ENCODE results near the gene TBRG4.

Gene TBRG4

DNA sequence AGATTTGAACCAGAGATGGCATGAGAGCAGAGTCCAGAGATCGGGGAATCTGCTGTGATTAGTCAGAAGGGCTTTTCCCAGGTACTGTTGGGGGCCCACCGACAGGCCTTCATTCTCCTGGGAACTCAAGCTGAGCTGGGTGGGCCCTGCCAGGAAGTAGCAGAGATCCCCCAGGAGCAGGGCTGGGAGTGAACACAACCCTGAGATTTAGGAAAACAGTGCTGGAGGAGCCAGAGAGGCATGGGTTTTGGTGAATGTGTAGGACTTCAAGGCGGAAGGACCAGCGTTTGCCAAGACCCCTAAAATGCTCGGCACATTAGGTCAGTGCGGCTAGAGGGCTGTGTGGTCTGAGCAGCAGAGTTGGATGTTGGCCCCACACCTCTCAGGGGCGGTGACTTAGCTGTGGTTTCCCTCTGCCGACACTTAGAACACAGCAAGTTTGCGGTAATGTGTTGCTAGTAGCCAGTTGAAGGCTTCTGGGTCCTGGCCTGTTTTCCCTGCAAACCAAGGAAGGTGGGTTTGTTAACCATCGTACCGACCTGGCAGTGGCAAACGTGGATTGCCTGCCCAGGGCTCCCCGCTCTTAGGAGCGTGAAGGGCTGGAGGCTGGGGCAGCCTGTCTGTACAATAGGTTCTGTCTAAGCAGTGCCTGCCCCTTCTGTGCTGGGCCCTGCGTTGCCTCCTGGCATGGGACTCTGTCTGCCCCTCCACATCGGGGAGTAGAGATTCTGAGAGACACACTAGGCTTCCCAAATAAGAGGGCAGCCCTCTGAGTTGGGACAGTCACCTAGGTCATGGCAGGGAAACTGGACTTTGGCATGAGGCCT is 36.8 kb downstream of the TBRG4 start:
- H3K9me3 ChIP-seq, result no peaks in the 10 kb centered on the region
- TF ChIP-seq, protein P1, sequence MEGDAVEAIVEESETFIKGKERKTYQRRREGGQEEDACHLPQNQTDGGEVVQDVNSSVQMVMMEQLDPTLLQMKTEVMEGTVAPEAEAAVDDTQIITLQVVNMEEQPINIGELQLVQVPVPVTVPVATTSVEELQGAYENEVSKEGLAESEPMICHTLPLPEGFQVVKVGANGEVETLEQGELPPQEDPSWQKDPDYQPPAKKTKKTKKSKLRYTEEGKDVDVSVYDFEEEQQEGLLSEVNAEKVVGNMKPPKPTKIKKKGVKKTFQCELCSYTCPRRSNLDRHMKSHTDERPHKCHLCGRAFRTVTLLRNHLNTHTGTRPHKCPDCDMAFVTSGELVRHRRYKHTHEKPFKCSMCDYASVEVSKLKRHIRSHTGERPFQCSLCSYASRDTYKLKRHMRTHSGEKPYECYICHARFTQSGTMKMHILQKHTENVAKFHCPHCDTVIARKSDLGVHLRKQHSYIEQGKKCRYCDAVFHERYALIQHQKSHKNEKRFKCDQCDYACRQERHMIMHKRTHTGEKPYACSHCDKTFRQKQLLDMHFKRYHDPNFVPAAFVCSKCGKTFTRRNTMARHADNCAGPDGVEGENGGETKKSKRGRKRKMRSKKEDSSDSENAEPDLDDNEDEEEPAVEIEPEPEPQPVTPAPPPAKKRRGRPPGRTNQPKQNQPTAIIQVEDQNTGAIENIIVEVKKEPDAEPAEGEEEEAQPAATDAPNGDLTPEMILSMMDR (IDR thresholded peaks at IDR 0.05; ENCODE audit: low read depth, low read length), result no peak
- peaks cover 28% of the 10 kb centered on the region for H3K4me1 ChIP-seq
- peak overlapping the region; percentile 23 for H3K4me3 ChIP-seq (ENCODE audit: low read depth, low read length)
- no peak for DNase-seq
- H3K27me3 ChIP-seq, result no peaks in the 10 kb centered on the region
- H3K36me3 ChIP-seq, result peaks cover 8% of the 10 kb centered on the region

DNA sequence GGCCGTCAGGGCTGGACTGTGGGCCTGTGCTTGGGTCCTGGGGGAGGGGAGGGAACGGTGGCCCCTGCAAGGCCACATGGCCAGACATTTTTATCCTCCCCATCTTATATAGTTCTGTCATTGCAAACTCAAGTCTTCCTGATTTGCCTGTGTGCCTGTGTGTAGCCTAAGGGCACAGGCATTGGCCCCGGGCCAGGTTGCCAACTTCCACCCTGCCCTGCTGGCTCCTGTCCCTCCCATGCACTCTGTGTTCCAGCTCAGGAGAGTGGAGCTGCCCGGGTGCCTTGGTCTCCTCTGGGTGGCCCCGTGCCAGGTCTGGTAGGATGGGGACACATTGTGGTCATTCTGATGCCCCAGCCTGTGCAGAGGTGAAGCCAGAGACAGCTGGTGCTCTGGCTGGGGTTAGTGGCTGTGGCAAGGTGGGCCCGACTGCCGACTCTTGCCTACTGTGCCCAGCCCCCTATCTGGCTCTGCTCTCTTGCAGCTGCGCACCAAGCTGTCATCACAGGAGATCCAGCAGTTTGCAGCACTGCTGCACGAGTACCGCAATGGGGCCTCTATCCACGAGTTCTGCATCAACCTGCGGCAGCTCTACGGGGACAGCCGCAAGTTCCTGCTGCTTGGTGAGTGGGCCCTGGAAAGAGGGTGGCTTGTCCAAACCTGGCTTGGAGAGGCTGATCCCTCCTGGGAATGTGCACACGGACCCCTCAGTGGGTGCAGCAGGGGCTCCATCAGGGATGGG is 37.5 kb downstream of the TBRG4 start:
- Histone ChIP-seq H3K4me3 (ENCODE audit: low read depth, low read length) (peak overlapping the region; percentile 23), H3K9me3 (no peaks in the 10 kb centered on the region), H3K4me1 (peaks cover 28% of the 10 kb centered on the region), H3K36me3 (peaks cover 8% of the 10 kb centered on the region), H3K27me3 (no peaks in the 10 kb centered on the region)
- TF ChIP-seq, protein P1 (IDR thresholded peaks at IDR 0.05; ENCODE audit: low read depth, low read length), result no peak
- peak; percentile 94 for DNase-seq

DNA sequence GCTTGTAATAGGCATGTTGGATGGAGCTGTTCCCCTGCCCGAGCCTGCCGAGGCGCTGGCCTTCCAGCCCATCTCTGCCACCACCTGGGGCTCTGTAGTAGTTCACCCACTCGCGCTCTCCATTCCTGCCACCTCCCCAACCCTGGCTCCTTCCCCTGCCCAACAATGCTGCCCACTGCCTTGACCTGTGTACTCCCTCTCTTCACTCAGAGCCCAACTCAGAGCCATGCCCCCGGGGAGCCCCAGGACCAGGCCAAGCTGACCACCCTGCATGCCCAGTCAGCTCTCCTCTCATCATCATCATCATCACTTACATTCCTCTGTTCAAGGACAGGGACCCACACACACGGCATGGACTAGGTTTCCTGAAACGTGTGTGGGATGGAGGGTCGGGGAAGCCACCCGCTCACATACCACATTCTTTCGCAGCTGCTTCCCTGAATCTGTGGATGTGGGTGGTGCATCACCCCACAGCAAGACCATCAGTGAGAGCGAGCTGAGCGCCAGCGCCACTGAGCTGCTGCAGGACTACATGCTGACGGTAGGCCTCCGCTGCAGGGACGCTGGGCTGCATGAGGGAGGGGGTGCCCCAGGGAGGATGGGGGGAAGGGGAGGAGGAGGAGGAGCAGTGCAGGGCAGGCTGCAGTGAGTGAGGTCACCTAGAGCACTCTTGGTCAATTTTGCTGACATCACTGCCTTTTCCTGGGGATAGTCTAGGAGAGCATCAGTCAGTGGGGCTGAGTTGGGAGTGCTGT is 38.3 kb downstream of the TBRG4 start:
- H3K4me1 ChIP-seq, result peaks cover 28% of the 10 kb centered on the region
- no peaks in the 10 kb centered on the region for H3K27me3 ChIP-seq
- H3K9me3 ChIP-seq, result no peaks in the 10 kb centered on the region
- TF ChIP-seq, protein P1 (IDR thresholded peaks at IDR 0.05; ENCODE audit: low read depth, low read length), result peak; percentile 46
- H3K4me3 ChIP-seq (ENCODE audit: low read depth, low read length), result peak overlapping the region; percentile 23
- DNase-seq, result peak; percentile 78
- peaks cover 8% of the 10 kb centered on the region for H3K36me3 ChIP-seq

DNA sequence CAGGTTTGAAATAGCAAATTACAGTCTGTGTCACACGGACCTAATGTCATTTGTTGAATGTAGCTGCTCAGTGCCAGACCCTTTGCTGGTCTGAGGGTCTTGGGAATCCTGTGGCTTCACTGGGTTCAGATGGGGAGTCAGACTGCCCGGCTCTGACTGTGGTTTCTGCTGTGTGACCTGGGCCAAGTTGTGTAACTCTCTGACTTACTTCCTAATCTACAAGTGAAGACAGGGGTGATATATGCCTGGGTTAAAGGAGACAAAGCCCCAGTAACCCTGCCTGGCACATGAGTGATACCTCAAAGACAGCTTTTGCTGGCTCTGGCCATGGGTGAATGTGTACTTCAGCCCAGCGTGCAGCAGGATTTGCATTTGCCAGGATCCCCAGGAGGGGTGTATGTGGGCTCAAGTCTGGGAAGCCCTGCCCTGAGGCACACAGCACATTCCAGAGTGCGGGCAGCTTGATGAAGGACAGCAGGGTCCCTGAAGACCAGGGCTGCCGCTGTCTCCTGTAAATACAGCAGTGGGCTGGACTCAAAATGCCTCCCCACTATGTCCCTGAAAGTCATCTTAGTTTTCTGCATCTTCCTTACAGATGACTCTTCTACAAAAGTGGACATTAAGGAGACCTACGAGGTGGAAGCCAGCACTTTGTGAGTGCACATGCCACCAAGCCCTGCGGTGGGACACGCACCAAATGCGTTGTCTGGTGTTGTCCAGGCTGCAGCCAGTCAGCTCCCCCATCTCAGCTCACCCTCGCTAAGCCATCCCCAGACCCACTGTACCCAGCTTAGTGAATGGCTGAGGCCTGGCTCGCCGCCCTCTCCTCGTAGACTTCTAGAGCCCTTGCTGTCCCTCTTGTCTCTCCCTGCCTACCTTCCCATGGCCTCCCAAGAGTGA is 39.1 kb downstream of the TBRG4 start:
- Histone ChIP-seq H3K4me1 (peaks cover 28% of the 10 kb centered on the region), H3K9me3 (no peaks in the 10 kb centered on the region), H3K4me3 (ENCODE audit: low read depth, low read length) (peak overlapping the region; percentile 23), H3K27me3 (no peaks in the 10 kb centered on the region), H3K36me3 (peaks cover 8% of the 10 kb centered on the region)
- TF ChIP-seq, protein P1 (IDR thresholded peaks at IDR 0.05; ENCODE audit: low read depth, low read length), result no peak
- DNase-seq, result no peak

DNA sequence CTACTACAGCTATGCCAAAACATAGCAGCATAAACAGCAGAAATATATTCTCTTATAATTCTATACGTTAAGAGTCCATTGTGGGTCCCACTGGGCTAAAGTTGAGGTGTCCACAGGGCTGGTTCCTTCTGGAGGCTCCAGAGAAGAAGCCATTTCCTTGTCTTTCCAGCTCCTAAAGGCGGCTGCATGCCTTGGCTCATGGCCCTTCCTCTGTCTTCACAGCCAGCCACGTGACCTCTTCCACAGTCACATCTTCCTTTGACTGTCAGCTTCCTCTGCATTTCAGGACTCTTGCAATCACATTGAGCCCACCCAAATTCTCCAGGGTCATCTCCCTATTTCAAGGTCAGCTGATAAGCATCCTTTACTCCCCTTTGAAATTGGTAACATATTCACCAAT is 40.0 kb downstream of the TBRG4 start:
- peaks cover 8% of the 10 kb centered on the region for H3K36me3 ChIP-seq
- no peak for DNase-seq
- TF ChIP-seq, protein P1 (IDR thresholded peaks at IDR 0.05; ENCODE audit: low read depth, low read length), result no peak
- H3K4me3 ChIP-seq (ENCODE audit: low read depth, low read length), result no peak overlapping the region
- no peaks in the 10 kb centered on the region for H3K27me3 ChIP-seq
- H3K9me3 ChIP-seq, result no peaks in the 10 kb centered on the region
- peaks cover 28% of the 10 kb centered on the region for H3K4me1 ChIP-seq

Data from BE2C (cell line).